Measurements from ENCODE around the gene C14orf119. TPM values are rescaled to one million over a fixed set of nuclear protein-coding genes. Genes with fewer than 3 reads are reported as not detected.
A peak's percentile ranks its signal among the peaks of the same experiment; 100 is the strongest.

C14orf119 gene
- total RNA-seq, 1 experiment from 2014 or later: 39.6 TPM

GRCh38 chr14:23053426-23053825 lies 41.9 kb upstream of the C14orf119 start:
- H3K27me3 ChIP-seq (ENCODE audit: control insufficient read depth, insufficient read depth, low read length): no peaks in the 10 kb centered on the region
- H3K36me3 ChIP-seq (ENCODE audit: control insufficient read depth, insufficient read depth, low read length): no peaks in the 10 kb centered on the region
- TF ChIP-seq CTCF (IDR thresholded peaks at IDR 0.05) (no peak), SIN3A (IDR thresholded peaks at IDR 0.05; ENCODE audit: borderline replicate concordance, insufficient read depth, low read depth, low read length) (no peak), POLR2AphosphoS5 (IDR thresholded peaks at IDR 0.05; ENCODE audit: low read depth, low read length) (no peak), TCF7L2 (IDR thresholded peaks at IDR 0.05; ENCODE audit: low read depth, low read length) (no peak), REST (IDR thresholded peaks at IDR 0.05; ENCODE audit: insufficient read depth in 1 of 2, low read depth in 2 of 2, low read length in 1 of 2) (no peak)
- DNase-seq (ENCODE audit: low read depth, low spot score): no peak
- intact Hi-C loops (cut with micrococcal nuclease; ENCODE audit: unreplicated experiment): no loop called here
- ATAC-seq: no peak
- no peak overlapping the region for H3K27ac ChIP-seq (ENCODE audit: low read length)
- POLR2A ChIA-PET: no interaction called here
- CTCF ChIA-PET: interaction anchor here (1.0 kb wide), 1 partner anchor 67 kb away, joined by 3 read pairs; no protein-coding TSS in a partner anchor
- H3K9me3 ChIP-seq (ENCODE audit: control insufficient read depth, insufficient read depth, low read depth, low read length): no peaks in the 10 kb centered on the region
- H3K4me3 ChIP-seq (ENCODE audit: low read depth in 2 of 2, low read length in 2 of 2): no peak overlapping the region
- peaks cover 3% of the 10 kb centered on the region for H3K4me1 ChIP-seq (ENCODE audit: control insufficient read depth, insufficient read depth, low read length)
- no TSS peak for BruUV-seq (replicated peaks)
- in situ Hi-C loops (cut with HindIII; ENCODE audit: low pct_unique_long_range_greater_than_20kb, low sequenced_read_pairs): no loop called here

GRCh38 chr14:23054000-23054811 lies 41.1 kb upstream of the C14orf119 start:
- peak; percentile 46 for TF ChIP-seq CTCF (IDR thresholded peaks at IDR 0.05)
- no peak for TF ChIP-seq REST (IDR thresholded peaks at IDR 0.05; ENCODE audit: insufficient read depth in 1 of 2, low read depth in 2 of 2, low read length in 1 of 2)
- in situ Hi-C loops (cut with HindIII; ENCODE audit: low pct_unique_long_range_greater_than_20kb, low sequenced_read_pairs) (no loop called here), intact Hi-C loops (cut with micrococcal nuclease; ENCODE audit: unreplicated experiment) (no loop called here)
- H3K36me3 ChIP-seq (ENCODE audit: control insufficient read depth, insufficient read depth, low read length): no peaks in the 10 kb centered on the region
- ChIA-PET CTCF (interaction anchor here (1.0 to 2.6 kb wide), 2 partner anchors 68 kb away, joined by 3 to 12 read pairs; no protein-coding TSS in a partner anchor), POLR2A (no interaction called here)
- H3K9me3 ChIP-seq (ENCODE audit: control insufficient read depth, insufficient read depth, low read depth, low read length): no peaks in the 10 kb centered on the region
- DNase-seq (ENCODE audit: low read depth, low spot score): no peak
- no TSS peak for BruUV-seq (replicated peaks)
- no peaks in the 10 kb centered on the region for H3K27me3 ChIP-seq (ENCODE audit: control insufficient read depth, insufficient read depth, low read length)
- no peak for ATAC-seq
- peaks cover 3% of the 10 kb centered on the region for H3K4me1 ChIP-seq (ENCODE audit: control insufficient read depth, insufficient read depth, low read length)
- H3K4me3 ChIP-seq (ENCODE audit: low read depth in 2 of 2, low read length in 2 of 2): no peak overlapping the region
- H3K27ac ChIP-seq (ENCODE audit: low read length): no peak overlapping the region

All from Panc1 (cell line).